Activated CD4-positive, alpha-beta T cell treated with anti-CD3 and anti-CD28 coated beads for 24 hours (primary cell): Measurements from ENCODE around the gene CDK2.
"Not testable (repeated sequence)": the region's sequence is repeated elsewhere in the genome, so short reads cannot be mapped to it uniquely, and the experiment has no call there.

Source experiments
- DNase-seq, 2 donors: peaks; one replicate each; pipeline ENCODE4 v3.0.0-alpha.2; 2020; ENCODE audit warnings: low read depth in 2 of 2

Gene CDK2

DNA sequence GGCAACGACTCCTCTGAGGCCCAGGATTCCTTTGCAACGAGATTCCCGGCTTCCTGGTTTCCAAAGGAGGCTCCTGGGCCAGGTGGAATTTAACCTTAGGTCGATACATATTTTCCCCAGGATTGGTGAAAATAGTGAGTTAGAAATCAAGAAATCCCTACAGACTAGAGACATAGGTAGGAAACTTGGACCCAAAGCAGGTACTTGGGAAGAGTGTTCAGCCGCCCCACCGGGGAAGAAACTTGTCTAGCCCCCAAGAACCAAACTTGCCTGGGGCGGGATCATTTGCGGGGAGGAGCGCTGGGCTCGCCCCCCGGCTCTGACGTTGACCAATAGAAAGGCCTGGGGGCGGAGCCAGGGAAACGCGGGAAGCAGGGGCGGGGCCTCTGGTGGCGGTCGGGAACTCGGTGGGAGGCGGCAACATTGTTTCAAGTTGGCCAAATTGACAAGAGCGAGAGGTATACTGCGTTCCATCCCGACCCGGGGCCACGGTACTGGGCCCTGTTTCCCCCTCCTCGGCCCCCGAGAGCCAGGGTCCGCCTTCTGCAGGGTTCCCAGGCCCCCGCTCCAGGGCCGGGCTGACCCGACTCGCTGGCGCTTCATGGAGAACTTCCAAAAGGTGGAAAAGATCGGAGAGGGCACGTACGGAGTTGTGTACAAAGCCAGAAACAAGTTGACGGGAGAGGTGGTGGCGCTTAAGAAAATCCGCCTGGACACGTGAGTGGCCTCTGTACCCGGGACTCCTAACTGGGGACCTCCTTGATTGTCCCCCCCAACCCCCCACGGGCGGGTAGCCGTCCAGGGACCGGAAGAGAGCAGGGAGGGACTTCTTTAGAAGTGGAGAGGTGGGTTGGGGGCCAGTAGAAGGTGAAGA is at the start of gene CDK2:
Gene CDK2, plus strand, starts transcription at position 423 of the 874 bp plus-strand sequence. Its CDS starts 179 bp downstream, at position 602.
- DNase-seq, result peak; percentile 87 to 94

DNA sequence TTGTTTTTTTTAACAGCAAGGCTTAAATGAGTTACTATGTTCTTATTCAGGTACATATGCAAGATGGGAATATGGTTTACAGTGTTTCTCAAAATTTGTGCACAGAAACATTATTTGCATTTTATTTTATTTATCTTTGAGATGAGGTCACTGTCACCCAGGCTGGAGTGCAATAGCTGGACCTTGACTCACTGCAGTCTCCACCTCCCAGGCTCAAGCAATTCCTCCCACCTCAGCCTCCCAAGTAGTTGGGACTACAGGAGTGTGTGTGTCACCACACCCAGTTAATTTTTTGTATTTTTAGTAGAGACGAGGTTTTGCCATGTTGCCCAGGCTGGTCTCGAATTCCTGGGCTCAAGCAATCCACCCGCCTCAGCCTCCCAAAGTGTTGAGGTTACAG is 47.6 kb upstream of the CDK2 start:
- not testable (repeated sequence) for DNase-seq

DNA sequence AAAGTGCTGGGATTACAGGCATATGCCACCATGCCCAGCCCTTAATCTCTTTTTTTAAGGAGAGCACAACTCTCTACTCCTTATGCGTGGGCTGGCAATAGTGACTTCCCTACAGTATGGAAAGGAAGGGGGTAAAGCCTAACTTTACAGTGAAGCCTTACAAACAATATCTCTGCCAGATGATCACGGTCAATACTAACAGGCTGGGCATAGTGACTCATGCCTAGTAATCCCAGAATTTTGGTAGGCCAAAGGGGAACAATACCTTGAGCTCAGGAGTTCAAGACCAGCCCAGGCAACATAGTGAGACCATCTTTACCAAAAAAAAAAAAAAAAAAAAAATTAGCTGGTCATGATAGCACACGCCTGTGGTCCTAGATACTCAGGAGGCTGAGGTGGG is 44.5 kb upstream of the CDK2 start:
- DNase-seq, result no peak

GRCh38 chr12:55923648-55924047 is 43.0 kb upstream of the CDK2 start:
- not testable (repeated sequence) for DNase-seq

- DNase-seq, result no peak
These were observed 41.3 kb upstream of the CDK2 start for GRCh38 chr12:55925371-55925770.

DNA sequence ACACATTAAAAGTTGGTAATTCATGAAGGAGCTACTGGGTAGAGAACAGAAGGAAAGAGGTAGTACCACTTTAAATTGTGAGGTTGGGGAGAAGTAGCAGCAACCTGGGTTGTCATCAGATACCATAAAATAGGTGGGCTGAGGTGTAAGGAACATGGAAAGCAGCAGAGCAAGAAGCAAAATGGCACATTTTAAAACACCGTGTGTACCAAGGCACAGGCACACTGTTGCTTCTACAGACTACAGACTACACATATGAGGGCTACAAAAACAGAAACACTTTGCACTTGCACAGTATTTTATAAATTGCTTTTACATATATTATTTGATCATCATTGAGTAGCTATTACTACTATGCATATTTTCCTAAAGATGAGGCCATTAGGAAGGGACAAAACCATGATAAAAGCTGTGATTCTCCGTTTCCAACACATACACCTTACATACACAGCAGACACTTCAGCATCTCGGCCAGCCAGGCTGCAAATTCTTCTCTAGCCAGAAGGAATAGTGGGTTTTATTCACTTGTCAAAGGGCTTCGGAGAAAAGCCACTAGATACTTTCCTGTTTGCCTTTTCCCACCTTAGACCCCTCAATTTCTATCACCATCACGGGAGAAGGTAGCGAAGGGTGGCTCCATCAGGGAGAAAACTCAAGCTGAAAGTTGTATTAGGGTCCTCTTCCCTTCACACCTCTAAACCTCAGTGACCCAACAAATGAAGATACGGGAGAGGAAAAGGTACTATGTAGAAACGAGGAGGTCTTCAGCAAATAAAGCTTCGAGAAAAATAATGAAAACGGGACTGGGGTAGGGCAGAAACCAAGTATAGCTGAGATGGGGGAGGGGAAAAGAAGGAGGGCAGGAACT is 40.5 kb upstream of the CDK2 start:
- no peak for DNase-seq

DNA sequence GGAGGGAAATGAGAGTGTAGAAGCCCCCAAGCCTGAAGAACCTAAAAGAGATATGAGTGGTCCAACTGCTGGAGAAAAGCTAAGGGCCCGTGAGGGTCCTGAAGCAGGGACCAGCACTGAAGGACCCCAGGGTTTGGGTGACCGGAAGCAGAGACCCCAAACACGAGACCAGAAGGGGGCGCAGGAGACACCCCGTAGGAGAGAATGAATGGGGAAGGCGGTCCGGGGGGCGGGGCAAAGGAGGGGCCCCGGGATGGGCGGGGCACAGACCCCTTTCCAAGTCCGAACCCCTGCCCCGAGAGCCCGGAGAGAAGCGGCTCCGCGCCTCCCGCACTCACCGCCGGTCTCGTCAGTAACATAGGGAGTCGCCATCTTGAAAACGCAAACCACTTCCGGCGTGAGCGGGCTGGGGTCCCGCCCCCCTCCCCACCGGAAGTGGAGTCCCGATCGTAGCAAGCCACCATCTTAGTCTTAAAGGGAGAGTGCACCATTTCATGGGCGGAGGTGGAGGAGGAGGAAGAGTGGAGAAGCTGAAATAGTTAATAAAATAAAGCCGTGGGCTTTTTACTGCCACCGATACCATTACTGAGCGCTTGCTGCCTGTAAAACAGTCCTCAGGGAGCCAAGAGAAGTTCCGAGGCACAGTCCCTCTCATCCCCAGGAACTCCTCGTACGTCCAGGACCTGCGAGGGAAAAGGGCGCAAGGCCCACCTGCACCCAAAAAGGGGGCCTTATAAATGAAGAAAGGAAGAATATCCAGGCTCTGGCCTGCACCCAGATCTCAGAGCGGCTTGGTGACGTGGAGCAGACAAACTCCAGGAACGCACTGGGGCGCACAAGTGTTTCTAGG is 39.7 kb upstream of the CDK2 start:
- DNase-seq, result peak; percentile 85 to 86

DNA sequence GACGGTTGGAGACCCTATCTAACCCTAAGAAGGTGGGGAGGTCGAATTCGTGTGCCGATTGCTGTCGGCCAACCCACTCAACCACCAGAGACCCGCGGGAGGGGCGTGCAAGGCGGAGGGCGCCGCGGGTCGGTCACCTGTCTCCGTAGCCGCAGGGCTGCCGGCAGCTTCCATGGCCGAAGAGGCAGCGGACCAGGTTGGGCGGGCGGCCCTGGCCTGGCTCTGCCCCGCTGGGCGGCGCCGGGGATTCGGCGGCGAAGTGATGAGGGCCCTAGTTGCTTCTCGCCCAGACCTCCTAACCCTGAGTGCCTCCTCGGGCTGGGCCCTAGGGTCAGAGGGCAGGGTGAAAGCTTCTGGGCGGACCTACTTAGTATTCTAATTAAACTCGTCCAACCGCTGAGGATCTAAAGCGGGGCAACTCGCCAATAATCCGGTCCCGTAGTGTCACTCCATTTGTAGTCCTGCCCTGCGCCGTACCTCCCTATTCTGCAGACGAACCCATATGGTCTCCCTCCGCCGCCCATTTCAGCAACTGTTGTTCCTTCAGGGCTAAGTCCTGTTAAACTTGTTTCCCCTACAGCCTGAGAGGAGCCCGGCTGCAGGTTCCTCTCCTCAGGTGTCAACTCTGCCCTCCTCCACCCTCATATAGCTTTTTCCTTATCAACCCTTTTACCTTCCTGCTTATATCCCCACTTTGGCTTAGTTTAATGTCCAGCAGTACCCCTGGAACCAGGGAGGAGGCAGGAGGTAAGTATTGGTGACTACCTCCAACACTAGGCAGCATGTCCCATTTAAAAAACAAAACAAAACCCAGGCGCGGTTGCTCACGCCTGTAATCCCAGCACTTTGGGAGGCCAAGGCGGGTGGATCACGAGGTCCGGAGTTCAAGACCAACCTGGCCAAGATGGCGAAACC is 38.8 kb upstream of the CDK2 start, which contains the start of gene PYM1:
Gene PYM1, minus strand, starts transcription at position 307 of the 915 bp plus-strand sequence. Its CDS starts 133 bp downstream, at position 174.
- DNase-seq, result peak in 1 of 2 donors; percentile 57

DNA sequence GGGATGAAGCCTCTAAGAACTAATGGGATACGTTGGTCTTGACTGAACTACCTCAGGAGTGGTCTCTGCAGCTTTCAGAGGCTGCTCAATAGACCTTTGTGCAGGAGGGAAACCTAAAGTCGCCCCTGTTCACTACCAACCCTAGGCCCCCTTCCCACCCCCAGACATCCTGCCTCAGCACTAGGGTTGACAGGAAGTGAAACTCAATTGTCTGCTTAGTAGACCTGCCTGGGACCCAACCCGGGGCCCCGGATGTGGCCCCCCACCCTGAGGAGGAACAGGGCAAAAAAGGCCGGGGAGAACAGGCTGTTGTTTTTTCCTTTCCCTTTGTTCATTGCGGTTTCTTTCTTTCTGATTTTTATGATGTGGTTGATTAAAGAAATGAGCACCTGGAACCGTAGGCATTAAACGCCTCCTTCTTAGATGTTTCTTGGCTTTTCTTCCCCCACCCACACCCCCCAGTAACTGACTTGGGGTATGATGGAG is 37.3 kb upstream of the CDK2 start:
- peak; percentile 68 to 76 for DNase-seq

GRCh38 chr12:55930771-55931316 is 35.8 kb upstream of the CDK2 start, which contains the start of gene DGKA:
Gene DGKA, plus strand, starts transcription at chr12:55931162. Its CDS starts 5,342 bp downstream, at chr12:55936504.
- peak; percentile 67 to 78 for DNase-seq

DNA sequence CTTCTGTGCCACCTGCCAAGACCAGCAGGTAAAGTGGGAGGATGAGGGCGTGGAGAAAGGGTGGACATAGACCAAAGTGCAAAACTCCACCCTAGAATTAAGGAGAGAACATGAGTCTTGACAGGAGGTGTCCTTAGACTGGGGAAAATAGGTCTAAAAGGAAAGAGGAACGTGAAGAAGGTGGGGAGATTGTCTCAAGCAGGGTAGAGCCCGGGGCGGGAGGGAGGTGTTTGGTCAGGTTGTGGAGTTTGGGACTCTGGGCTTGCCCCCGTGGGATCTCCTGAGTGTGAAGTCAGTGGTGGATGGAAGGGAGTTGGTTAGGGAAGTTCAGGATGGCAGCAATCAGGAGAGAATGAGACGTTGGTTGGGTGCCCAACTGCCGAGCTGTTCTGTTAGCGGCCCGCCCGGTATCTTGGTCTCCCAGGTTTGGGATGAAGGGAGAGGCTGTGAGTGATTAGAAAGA is 35.3 kb upstream of the CDK2 start:
- DNase-seq, result no peak

GRCh38 chr12:55931780-55932550 is 34.7 kb upstream of the CDK2 start:
- peak in 1 of 2 donors; percentile 15 for DNase-seq

- peak in 1 of 2 donors; percentile 38 for DNase-seq
These were observed 34.1 kb upstream of the CDK2 start for GRCh38 chr12:55932551-55932910.

GRCh38 chr12:55933169-55933798 is 33.3 kb upstream of the CDK2 start:
- DNase-seq, result no peak

DNA sequence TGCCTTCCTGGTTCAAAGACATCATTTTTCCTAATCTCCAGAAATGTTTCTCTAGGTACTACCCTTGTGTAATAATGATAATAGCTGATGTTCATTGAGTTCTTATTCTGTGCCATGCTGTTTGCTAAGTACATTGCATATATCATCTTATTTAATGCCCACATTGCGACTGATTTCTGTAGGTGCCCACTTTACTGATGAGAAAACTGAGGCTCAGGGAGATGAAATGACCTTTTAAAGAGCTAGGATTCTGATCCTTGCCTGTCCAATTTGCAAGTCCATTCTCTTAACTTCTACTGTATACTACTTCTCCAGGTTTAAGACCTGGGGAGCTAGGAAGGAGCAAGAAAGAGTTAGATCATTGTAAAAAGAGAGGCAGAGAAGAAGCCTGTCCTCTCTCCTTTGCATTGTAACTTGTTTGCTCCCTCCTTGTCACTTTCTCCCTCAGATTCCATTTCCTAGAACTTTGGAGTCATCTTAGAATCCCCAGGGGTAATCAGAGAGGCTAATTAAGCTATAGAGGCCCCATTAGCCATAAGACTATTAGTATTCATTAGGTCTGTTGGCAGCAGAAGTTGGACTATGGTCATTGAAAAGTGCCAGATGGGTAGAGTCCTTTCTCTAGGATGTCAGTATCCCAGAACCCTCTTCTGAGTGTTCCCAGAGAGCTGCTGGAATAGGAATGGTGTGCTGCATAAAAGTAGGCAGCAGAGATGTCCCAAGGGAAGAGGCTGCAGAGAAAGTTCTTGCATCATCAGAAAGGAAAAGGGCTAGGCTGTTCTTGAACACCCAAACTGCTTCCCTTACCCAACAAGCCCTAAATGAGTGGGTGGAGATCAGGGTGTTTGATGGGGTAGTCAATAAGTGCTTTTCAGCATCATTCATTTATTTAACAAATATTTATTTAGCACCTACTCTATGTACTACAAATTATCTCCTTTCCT is 32.6 kb upstream of the CDK2 start:
- no peak for DNase-seq

- DNase-seq, result no peak
These were observed 31.9 kb upstream of the CDK2 start for GRCh38 chr12:55934773-55935172.

- DNase-seq, result peak in 1 of 2 donors; percentile 18
These were observed 30.9 kb upstream of the CDK2 start for GRCh38 chr12:55935738-55936151.
